Tibial nerve (tissue), 4 donors: ENCODE data around the gene CHST15.

Experiments used
- EP300 ChIP-seq, 2 donors: sonication (generic); formaldehyde crosslinking; IDR thresholded peaks; one replicate each; pipeline ENCODE4 v1.6.1; 2017; ENCODE audit warnings: antibody characterized with exemption in 2 of 2, mild to moderate bottlenecking in 1 of 2
- POLR2A ChIP-seq, 2 donors: fragments of 450-650 bp; IDR thresholded peaks; one replicate each; pipeline ENCODE4 v1.6.1; 2017; ENCODE audit warnings: antibody characterized with exemption in 2 of 2, mild to moderate bottlenecking in 2 of 2, moderate library complexity in 2 of 2
- TF ChIP-seq, protein P1 (sequence below), 5 experiments: fragments of 200-600 bp in 3 of 5; fragments of 450-650 bp in 2 of 5; sonication (generic) in 3 of 5; IDR thresholded peaks; one replicate each; pipeline ENCODE4 v1.5.1; 2016 to 2019; ENCODE audit warnings: antibody characterized with exemption in 5 of 5, mild to moderate bottlenecking in 3 of 5, moderate library complexity in 2 of 5

- TF ChIP-seq, protein P1, sequence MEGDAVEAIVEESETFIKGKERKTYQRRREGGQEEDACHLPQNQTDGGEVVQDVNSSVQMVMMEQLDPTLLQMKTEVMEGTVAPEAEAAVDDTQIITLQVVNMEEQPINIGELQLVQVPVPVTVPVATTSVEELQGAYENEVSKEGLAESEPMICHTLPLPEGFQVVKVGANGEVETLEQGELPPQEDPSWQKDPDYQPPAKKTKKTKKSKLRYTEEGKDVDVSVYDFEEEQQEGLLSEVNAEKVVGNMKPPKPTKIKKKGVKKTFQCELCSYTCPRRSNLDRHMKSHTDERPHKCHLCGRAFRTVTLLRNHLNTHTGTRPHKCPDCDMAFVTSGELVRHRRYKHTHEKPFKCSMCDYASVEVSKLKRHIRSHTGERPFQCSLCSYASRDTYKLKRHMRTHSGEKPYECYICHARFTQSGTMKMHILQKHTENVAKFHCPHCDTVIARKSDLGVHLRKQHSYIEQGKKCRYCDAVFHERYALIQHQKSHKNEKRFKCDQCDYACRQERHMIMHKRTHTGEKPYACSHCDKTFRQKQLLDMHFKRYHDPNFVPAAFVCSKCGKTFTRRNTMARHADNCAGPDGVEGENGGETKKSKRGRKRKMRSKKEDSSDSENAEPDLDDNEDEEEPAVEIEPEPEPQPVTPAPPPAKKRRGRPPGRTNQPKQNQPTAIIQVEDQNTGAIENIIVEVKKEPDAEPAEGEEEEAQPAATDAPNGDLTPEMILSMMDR (IDR thresholded peaks at IDR 0.05) = no peak
- no peak for TF ChIP-seq POLR2A (IDR thresholded peaks at IDR 0.05)
- no peak for TF ChIP-seq EP300 (IDR thresholded peaks at IDR 0.05)
Measured at GRCh38 chr10:124072541-124072940, 20.9 kb downstream of the CHST15 start.
